GM12873 (cell line): Measurements from ENCODE around the gene CYP26B1.

Experiments used
- CTCF ChIP-seq: IDR thresholded peaks from 2 replicates; pipeline ENCODE4 v1.5.1; 2012; ENCODE audit warnings: low read depth, mild to moderate bottlenecking, moderate library complexity, low read length, control low read depth; ENCODE audit not compliant: insufficient read depth; ENCODE audit errors: missing control alignments

Gene CYP26B1

GRCh38 chr2:72139874-72140620, 7.6 kb downstream of the CYP26B1 start:
- no peak for TF ChIP-seq CTCF

GRCh38 chr2:72139471-72139873, 8.2 kb downstream of the CYP26B1 start:
- TF ChIP-seq CTCF = no peak

GRCh38 chr2:72138921-72139381, 8.7 kb downstream of the CYP26B1 start:
- no peak for TF ChIP-seq CTCF

GRCh38 chr2:72138011-72138881, 9.4 kb downstream of the CYP26B1 start:
- no peak for TF ChIP-seq CTCF

GRCh38 chr2:72137498-72138010, 10.1 kb downstream of the CYP26B1 start:
- peak; percentile 85 for TF ChIP-seq CTCF

GRCh38 chr2:72136933-72137497, 10.6 kb downstream of the CYP26B1 start:
- no peak for TF ChIP-seq CTCF

GRCh38 chr2:72136331-72136730, 11.3 kb downstream of the CYP26B1 start:
- TF ChIP-seq CTCF = no peak
